GM18520 (cell line): ENCODE data around the gene FIGNL2.

Experiments
- ATAC-seq: cut with Tn5 transposase; IDR thresholded peaks from one replicate; pipeline ENCODE4 v1.9.1; 2021; ENCODE audit not compliant: unreplicated experiment

Gene FIGNL2

GRCh38 chr12:51874486-51874885 lies 26.0 kb upstream of the FIGNL2 start:
- no peak for ATAC-seq

DNA sequence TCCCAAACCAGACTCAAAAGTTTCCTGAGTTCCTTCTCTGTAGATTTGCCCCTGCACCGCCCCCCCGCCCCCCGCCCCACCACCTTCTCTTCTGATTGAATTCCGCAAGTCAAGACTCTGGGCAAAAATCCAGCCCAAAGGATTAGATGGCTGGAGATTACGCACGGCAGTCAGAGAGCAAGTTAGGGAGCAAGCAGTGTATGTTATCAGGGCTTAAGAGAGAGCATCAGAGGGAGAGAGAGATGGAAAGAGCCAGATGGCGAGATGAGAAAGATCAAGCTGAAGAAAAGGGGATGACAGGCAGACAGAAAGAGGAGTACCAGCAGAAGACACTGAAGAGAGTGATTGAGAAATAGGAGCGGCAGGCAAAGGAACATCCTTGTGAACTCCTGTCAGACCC lies 25.5 kb upstream of the FIGNL2 start:
- no peak for ATAC-seq

GRCh38 chr12:51873251-51873994 lies 24.9 kb upstream of the FIGNL2 start:
- no peak for ATAC-seq

GRCh38 chr12:51872689-51872981 lies 24.1 kb upstream of the FIGNL2 start:
- no peak for ATAC-seq

- no peak for ATAC-seq
Measured at GRCh38 chr12:51871918-51872688, 23.6 kb upstream of the FIGNL2 start.

GRCh38 chr12:51871126-51871525 lies 22.6 kb upstream of the FIGNL2 start:
- no peak for ATAC-seq

- ATAC-seq = no peak
Measured at GRCh38 chr12:51870504-51870903, 22.0 kb upstream of the FIGNL2 start.

GRCh38 chr12:51869931-51870330 lies 21.4 kb upstream of the FIGNL2 start:
- no peak for ATAC-seq

GRCh38 chr12:51869496-51869865 lies 21.0 kb upstream of the FIGNL2 start:
- no peak for ATAC-seq

DNA sequence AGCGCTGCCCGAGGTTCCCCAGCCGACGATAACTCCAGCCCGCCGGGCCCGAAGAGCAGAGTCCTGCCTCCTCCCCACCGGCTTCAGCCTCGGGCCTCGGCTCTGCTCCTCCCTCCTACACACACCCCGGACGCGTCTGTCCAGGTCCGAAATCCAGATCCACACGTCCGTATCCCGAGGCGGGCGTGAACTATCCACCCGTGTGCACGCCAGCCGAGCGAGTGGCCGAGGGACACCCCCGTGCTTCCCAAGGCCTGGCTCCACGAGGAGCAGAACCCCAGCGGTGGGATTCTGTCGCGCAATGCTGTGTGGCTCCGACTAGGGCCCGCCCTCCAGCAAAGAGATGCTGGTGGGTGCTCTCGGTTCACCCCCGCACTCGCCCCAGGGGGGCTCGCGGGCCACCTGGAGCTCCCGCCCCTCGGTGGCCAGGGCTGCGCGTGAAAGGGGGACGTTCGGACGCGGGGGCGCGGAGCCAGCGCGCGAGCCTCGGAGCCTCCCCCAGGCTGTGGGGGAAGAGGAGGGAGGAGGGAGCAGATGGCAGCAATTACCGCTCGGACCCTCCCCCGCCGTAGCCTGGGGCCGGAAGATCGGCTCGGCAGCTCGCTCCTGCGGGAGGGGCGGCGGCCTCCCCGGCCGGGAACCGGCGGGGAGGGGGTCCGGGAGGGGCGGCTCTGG lies 20.4 kb upstream of the FIGNL2 start:
- no peak for ATAC-seq

- ATAC-seq = no peak
Measured at GRCh38 chr12:51867796-51868428, 19.4 kb upstream of the FIGNL2 start.

DNA sequence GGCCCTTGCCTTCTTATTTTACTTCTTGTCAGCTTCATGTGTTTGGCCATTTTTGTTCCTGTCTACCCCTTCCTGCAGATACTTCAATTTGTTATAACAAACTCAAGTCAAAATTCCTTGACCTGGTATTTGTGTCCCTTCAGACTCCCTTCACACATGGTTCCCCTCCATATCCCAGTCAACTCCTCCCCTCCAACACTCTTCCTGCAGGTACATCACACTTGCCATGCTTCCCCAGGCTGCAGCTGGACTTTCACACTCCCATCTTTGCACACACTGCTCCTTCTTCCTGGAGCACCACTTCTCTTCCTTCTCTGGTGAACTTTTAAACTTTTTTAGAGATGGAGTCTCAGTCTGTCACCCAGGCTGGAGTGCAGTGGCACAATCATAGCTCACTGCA lies 18.9 kb upstream of the FIGNL2 start:
- ATAC-seq = no peak

DNA sequence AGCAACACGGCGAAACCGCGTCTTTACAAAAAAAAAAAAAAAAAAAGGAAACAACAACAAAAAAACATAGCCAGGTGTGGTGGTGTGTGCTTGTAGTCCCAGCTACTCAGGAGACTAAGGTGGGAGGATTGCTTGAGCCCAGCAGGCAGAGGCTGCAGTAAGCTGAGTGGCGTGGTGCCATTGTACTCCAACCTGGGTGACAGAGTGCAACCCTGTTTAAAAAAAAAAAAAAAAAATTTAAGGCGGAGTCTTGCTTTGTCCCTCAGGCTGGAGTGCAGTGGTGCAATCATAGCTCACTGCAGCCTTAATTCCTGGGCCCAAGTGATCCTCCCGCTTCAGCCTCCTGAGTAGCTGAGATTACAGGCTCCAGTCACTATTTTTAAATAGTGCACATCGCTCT lies 18.2 kb upstream of the FIGNL2 start:
- ATAC-seq = no peak

- ATAC-seq = no peak
Measured at GRCh38 chr12:51866324-51866723, 17.8 kb upstream of the FIGNL2 start.

DNA sequence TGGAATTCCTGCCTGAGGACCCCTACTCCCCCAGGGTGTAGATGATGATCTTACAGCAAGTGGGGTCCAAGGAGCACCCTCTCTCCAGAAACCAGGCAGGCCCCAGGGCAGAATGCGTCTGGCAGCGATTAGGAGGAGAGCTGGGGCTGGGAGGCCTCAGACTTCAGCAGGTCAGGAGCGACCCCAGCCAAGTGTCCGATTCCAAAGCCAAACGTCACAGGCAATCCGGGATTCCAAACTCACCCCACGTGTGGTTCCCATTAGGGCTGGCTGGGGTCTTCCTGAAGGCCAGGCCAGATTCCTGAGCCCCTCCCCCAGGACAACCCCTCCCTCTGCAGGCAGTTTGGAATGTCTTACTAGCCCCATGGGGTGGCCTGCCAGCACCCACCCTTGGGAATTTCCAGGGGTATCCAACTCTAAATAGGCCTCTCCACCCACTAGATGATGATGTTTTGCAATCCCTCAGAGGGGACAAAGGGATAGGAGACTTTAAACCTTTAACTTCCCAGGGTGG lies 17.3 kb upstream of the FIGNL2 start:
- ATAC-seq = no peak

DNA sequence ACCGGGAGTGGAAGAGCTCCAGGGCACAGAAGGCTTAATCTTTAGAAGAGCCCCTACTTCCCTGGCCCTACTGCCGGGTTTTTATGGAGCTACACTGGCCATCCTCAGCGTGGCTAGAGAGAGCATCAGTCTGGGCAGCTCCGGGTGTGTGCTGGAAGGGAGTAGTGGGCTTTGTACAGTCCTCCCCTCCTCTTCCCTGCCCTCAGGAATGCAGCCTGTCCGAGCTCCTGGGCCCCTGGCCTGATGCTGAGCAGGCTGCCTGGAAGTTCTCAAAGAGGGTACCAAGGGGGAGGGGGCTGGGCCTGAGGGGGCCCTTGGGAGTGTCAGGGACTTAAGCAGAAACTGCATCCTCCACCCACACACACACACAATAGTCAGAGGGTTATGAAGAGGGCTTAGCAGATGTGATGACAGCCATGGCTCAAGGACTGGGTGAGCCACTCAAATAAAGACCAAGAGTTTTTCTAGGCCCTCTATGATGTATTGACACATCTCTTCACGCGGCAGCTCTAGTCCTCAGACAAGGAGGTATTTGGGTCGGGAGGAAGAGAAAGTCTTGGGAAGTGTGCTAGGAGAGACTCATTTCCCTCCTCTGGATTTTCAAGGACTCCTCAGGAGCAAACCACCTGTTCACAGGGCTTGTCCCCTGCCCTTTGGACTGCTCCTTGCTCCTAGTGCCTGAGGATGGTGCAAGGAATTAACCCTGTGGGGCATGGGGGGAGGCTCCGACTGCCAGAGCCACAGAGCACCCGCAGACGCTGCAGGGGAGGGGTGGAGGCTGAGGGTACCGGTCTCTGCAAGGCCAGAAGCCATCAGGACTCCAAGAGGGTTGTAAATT lies 16.5 kb upstream of the FIGNL2 start:
- ATAC-seq = no peak

GRCh38 chr12:51863933-51864832 lies 15.7 kb upstream of the FIGNL2 start:
- no peak for ATAC-seq

GRCh38 chr12:51863363-51863932 lies 14.9 kb upstream of the FIGNL2 start:
- no peak for ATAC-seq

DNA sequence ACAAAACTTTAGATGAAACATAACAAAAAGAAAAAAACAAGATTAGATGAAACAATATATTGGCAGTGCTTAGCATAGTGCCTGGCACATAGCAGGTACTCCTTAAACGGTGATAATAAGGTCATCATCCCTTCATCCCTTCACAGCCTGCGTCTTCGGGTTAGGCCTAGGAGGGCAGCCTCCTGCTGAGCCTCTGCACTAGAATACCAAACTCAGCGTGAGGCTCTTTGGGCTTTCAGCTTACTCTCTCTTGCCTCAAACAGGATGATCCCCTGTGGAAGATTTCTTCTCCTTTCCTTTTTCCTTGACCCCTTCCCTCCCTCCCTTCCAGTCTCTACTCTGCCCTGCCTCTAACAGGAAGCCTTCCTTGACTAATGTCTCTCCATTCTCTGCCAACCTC lies 14.4 kb upstream of the FIGNL2 start:
- no peak for ATAC-seq
